Heart right ventricle (tissue), 16 donors: ENCODE results near the gene ARMC7. TPM values are rescaled to one million over a fixed set of nuclear protein-coding genes. Genes with fewer than 3 reads are reported as not detected.
A peak's percentile ranks its signal among the peaks of the same experiment; 100 is the strongest.

Source experiments
- ATAC-seq, 8 donors: fragments of 200-7000 bp; cut with Tn5 transposase; one replicate each; pipeline ENCODE4 v1.9.1; 2020; ENCODE audit warnings: mild to moderate bottlenecking in 8 of 8, moderate library complexity in 8 of 8, moderate number of reproducible peaks in 1 of 8
- DNase-seq, 2 donors: peaks; one replicate each; pipeline ENCODE4 v3.0.0-alpha.2; 2020
- H3K27ac ChIP-seq, 10 donors: fragments of 200-600 bp; sonication (generic) in 2 of 10; one replicate each; pipeline versions ENCODE4 v1.5.0 to v1.8.0; 2020 to 2022; ENCODE audit warnings: mild to moderate bottlenecking in 3 of 10
- H3K27me3 ChIP-seq, 7 donors: fragments of 200-600 bp; one replicate each; pipeline ENCODE4 v1.8.0; 2021 to 2022; ENCODE audit warnings: mild to moderate bottlenecking in 2 of 7
- H3K36me3 ChIP-seq, 9 donors: fragments of 200-600 bp; sonication (generic) in 1 of 9; one replicate each; pipeline versions ENCODE4 v1.5.0 to v1.8.0; 2020 to 2022; ENCODE audit warnings: mild to moderate bottlenecking in 2 of 9
- H3K4me1 ChIP-seq, 9 donors: fragments of 200-600 bp; sonication (generic) in 1 of 9; one replicate each; pipeline versions ENCODE4 v1.5.0 to v1.8.0; 2020 to 2022; ENCODE audit warnings: mild to moderate bottlenecking in 4 of 9
- H3K4me3 ChIP-seq, 10 donors: fragments of 200-600 bp; sonication (generic) in 2 of 10; one replicate each; pipeline versions ENCODE4 v1.5.0 to v1.8.0; 2020 to 2022; ENCODE audit warnings: mild to moderate bottlenecking in 7 of 10, moderate library complexity in 2 of 10
- H3K9me3 ChIP-seq, 11 donors: fragments of 200-600 bp in 10 of 11; sonication (generic) in 2 of 11; one replicate each; pipeline versions ENCODE4 v1.5.0 to v1.8.0; 2013 to 2022; ENCODE audit warnings: mild to moderate bottlenecking in 2 of 11, control low read depth in 1 of 11, moderate library complexity in 1 of 11
- CTCF ChIP-seq, 9 donors: fragments of 200-600 bp; sonication (generic) in 2 of 9; IDR thresholded peaks; one replicate each; pipeline versions ENCODE4 v1.5.0 to v1.8.0; 2021 to 2022; ENCODE audit warnings: antibody characterized with exemption in 9 of 9, mild to moderate bottlenecking in 5 of 9, moderate library complexity in 1 of 9
- WGBS, 2 donors: extraction: QIAGEN DNeasy Blood & Tissue Kit; methylation state at CpG; one replicate each; pipeline ENCODE4 v1.1.7; 2013; ENCODE audit warnings: inconsistent platforms in 1 of 2; 5-methylcytosine and 5-hydroxymethylcytosine counted together
- intact Hi-C, 10 donors: fragments of 100-400 bp; cut with DNase I; formaldehyde crosslinking; loops; one replicate each; pipeline versions ENCODE4 v1.11.1 to v1.14.2; 2022
- long read RNA-seq, 3 donors: library from polyadenylated mRNA; unstranded; transcript quantifications; one replicate each; pipeline ENCODE4 v2.0.0, GENCODE V29; 2020 to 2021
- polyA plus RNA-seq, 2 donors: library from polyadenylated mRNA; stranded (reverse); fragments of 200-250 nt; gene quantifications; one replicate each; pipeline ENCODE4 v1.2.3, GENCODE V29; 2013
- total RNA-seq, 10 donors: library from RNA; stranded (reverse); fragmentation: NEBNext Ultra II Directional in 3 of 10; extraction: Animal tissue kit (Norgen Biotek cat#: 25700) in 3 of 10; gene quantifications; one replicate each; pipeline versions ENCODE4 v1.2.1 to v1.2.4, GENCODE V29; 2021 to 2023
- donor health status: Arrhythmogenic right ventricular cardiomyopathy.
- donor health status: ischemic (EF 13 %, LVEDD 7.1; RV severe dilation, severe dysfunction).
- donor health status: healthy with polysubstance abuse.
- donor health status: DM: no; HTN: yes; CAD: no.
- donor health status: DM: no; HTN: no; CAD: no.
- donor health status: ischemic (EF 25% LVEDD 6.9; RV normal size, moderate dysfunction).
- donor health status: ischemic (EF 25% LVEDD 5.7; RV mildly dilated, moderate dysfunction).
- donor health status: healthy.
- donor health status: DM: yes; HTN: yes; CAD: no.
- donor health status: Ischemic cardiomyopathy.
- donor health status: ischemic (EF 35%, LVEDD 5.7; RV mildly dilated, moderate dysfunction).
- donor health status: nonischemic (EF 11% LVEDD 7.7; RV severe dilation, severe dysfunction).
- donor health status: DM: yes; HTN: yes; CAD: no.
- donor health status: PGD.
- donor health status: ischemic (EF 29% LVEDD 5.4; RV normal size, mild dysfunction).
- donor health status: nonischemic (EF 23%, LVEDD 6.1; RV moderate dilation, normal function).

ARMC7 gene
- total RNA-seq (1 to 10 TPM; 4.7 to 7.9 (median 5.2) TPM), polyA plus RNA-seq (1 to 10 TPM; 3.1 to 7.2 TPM)
- long read RNA-seq, donor 1, transcript ARMC7-201 (3 exons, 2,126 nt): major isoform, 6 of 10 reads
- long read RNA-seq, donor 1, partial matches to known transcripts: 0 of 10 reads
- long read RNA-seq, donor 1, other reads (novel, unspliced or antisense): 4 of 10 reads
- long read RNA-seq, donor 2, transcript ARMC7-201 (3 exons, 2,126 nt): major isoform, 5 of 7 reads
- long read RNA-seq, donor 2, partial matches to known transcripts: 0 of 7 reads
- long read RNA-seq, donor 2, other reads (novel, unspliced or antisense): 2 of 7 reads
- long read RNA-seq, donor 3, transcript ARMC7-201 (3 exons, 2,126 nt): major isoform, 7 of 10 reads
- long read RNA-seq, donor 3, partial matches to known transcripts: 3 of 10 reads
- long read RNA-seq, donor 3, other reads (novel, unspliced or antisense): 0 of 10 reads

DNA sequence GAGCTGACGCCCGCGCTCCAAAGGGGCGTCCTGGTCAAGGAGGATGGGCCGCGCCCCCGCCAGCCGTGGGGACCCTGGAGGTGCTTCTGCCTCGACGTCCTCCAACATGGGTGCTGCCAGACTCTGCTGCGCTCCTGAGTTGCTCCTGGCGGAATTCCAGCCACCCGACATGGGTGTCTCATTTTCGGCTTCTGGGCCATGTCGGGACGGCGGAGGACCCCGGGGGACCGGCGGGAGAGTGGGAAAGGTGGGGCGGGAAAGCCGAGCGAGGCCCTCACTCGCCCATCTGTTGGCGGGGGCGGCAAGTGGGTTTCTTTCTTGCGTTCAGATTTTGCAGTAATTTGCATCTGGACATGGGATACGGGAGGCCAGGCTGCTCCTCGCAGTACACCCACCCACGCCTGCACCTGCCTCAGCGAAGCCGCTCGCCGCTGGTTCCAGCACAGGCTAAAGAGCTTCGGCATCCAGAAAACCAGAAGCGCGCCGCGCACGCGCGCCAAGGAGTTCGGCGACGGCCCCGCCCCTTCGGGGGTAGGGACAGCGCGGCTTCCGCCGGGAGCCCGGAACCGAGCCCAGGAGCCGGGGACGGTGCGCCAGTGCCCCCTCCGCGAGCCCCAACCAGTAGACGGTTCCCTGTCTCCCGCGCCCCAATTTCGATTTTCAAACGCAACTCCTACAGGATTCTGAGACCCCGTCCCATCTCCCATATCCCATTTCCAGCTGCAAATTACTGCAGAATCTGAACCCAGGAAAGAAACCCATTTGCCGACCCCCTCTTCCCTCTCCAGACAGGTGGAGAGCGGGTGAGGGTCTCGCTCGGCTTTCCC, at the start of gene ARMC7:
ARMC7 (plus strand) TSS at position 563 of the 827 bp plus-strand sequence. CDS start 320 bp downstream, outside the sequence.
- ATAC-seq (peak; percentile 87 to 91 (median 90)), DNase-seq (peak; percentile 90 to 95)
- intact Hi-C loops: loop anchor here (5.0 to 10.0 kb wide), 15 partner anchors 32 to 305 kb away; partner anchors contain the start of genes NUP85 (in 3 of the 10), GRB2 (in 2 of the 10), JPT1 (in 2 of the 10) and SUMO2 (in 2 of the 10)
- Histone ChIP-seq H3K4me3 (peak within 1 kb of the TSS; percentile 68 to 96 (median 86)), H3K9me3 (no peaks in the 10 kb centered on the region), H3K27ac (peak within 1 kb of the TSS; percentile 35 to 91 (median 86)), H3K4me1 (peaks cover 5 to 52% (median 31%) of the 10 kb centered on the region in 9 donors), H3K36me3 (peaks cover 0 to 11% (median 0%) of the 10 kb centered on the region in 9 donors), H3K27me3 (no peaks in the 10 kb centered on the region)
- 0 to 1% methylated on average over 66 to 68 of the region's 68 CpGs for WGBS, 2 donors
- TF ChIP-seq CTCF (IDR thresholded peaks at IDR 0.05): no peak

DNA sequence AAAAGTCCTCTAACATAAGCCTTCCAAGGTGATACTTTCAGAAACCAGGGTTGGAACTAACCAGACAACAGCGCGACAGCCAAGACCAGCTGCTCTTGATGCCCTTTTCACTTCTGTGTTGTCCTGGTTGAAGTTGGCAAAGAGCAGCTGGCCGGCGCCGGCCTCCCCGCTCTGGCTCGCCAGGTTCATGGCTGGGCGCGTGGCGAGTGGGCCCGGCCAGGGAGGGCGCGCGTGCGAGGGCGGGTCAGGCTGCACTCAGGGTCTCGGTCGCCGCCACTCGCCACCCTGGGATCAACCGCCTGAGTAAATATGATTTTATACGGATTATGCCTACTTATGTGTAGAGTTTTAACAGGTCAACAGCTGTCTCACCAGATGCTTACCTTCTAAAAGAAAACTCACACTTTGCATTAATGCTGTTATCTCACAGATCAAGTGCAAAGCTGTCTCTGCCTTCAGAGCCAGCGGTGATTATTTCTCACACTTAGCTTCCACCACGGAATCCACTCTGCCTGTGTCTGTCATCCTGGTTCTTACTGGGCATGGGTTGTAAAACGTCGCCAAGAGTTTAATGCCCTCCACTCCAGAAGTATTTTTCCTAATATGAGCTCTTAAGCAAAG, 49.2 kb upstream of the ARMC7 start:
- H3K36me3 ChIP-seq: peaks cover 0 to 91% (median 35%) of the 10 kb centered on the region in 9 donors
- DNase-seq: peak in 1 of 2 donors; percentile 31
- intact Hi-C loops: loop anchor here in 3 of 10 donors (5.0 to 10.0 kb wide), 4 partner anchors 52 to 144 kb away; partner anchors contain the start of gene NUP85 (in 1 of the 3)
- WGBS, 2 donors: 79 to 90% methylated on average over 26 of the region's 26 CpGs
- H3K27ac ChIP-seq: peak overlapping the region in 9 of 10 donors; percentile 40 to 76 (median 68)
- no peak for TF ChIP-seq CTCF (IDR thresholded peaks at IDR 0.05)
- peak; percentile 44 to 83 (median 66) for ATAC-seq
- H3K4me3 ChIP-seq: no peak overlapping the region
- peaks cover 0 to 20% (median 16%) of the 10 kb centered on the region in 9 donors for H3K4me1 ChIP-seq
- H3K27me3 ChIP-seq: no peaks in the 10 kb centered on the region
- H3K9me3 ChIP-seq: no peaks in the 10 kb centered on the region

DNA sequence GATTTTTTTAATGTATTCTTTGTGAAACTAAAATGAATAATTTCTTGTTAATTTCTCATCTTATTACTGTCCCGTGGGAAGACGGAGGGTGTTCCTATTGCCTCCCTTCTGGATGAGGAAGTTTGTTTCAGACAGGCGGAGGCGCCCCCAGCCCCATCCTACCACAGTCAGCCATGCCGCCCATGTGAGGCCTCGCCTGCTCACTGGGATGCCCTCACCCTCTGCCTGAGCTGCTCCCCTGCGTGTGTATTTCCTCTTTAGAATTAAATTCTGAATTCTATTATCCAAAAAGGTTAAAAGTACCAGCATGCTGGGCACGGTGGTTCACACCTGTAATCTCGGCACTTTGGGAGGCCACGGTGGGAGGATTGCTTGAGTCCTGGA, 48.7 kb upstream of the ARMC7 start:
- Histone ChIP-seq H3K36me3 (peaks cover 0 to 88% (median 31%) of the 10 kb centered on the region in 9 donors), H3K4me1 (peaks cover 0 to 20% (median 16%) of the 10 kb centered on the region in 9 donors), H3K27me3 (no peaks in the 10 kb centered on the region), H3K27ac (peak overlapping the region in 2 of 10 donors; percentile 74 to 75), H3K4me3 (no peak overlapping the region), H3K9me3 (no peaks in the 10 kb centered on the region)
- ATAC-seq (no peak), DNase-seq (no peak)
- intact Hi-C loops: loop anchor here in 3 of 10 donors (5.0 to 10.0 kb wide), 4 partner anchors 51 to 144 kb away; partner anchors contain the start of gene NUP85 (in 1 of the 3)
- TF ChIP-seq CTCF (IDR thresholded peaks at IDR 0.05): no peak
- WGBS, 2 donors: 94 to 97% methylated on average over 10 of the region's 10 CpGs
